WTC11 (cell line): ENCODE results near the gene CFAP119. TPM values are rescaled to one million over a fixed set of nuclear protein-coding genes. Genes with fewer than 3 reads are reported as not detected.

Experiments used
- ATAC-seq: fragments of 200-7000 bp; cut with Tn5 transposase; 2 replicates; pipeline ENCODE4 v1.10.0; 2021; ENCODE audit warnings: mild to moderate bottlenecking, moderate library complexity
- CTCF ChIA-PET: fragments of 300-600 bp; sonication (Branson Sonifier 250); formaldehyde crosslinking; loops from one replicate; lab custom pipeline; 2021; ENCODE audit warnings: antibody characterized with exemption; lab: Charles Lee
- POLR2A ChIA-PET: fragments of 350-600 bp; sonication (Branson Sonifier 250); formaldehyde crosslinking; loops from one replicate; lab custom pipeline; 2021; ENCODE audit warnings: antibody characterized with exemption; lab: Charles Lee
- DNase-seq: peaks from one replicate; pipeline ENCODE4 v3.0.0; 2021; ENCODE audit warnings: low spot score
- H3K27ac Mint-ChIP-seq: 2 replicates; pipeline ENCODE4 v1.8.0; 2021; ENCODE audit warnings: mixed read lengths
- H3K27me3 Mint-ChIP-seq: 2 replicates; pipeline ENCODE4 v1.8.0; 2021; ENCODE audit warnings: low read depth, mild to moderate bottlenecking, moderate library complexity, mixed read lengths
- H3K36me3 Mint-ChIP-seq: 2 replicates; pipeline ENCODE4 v1.8.0; 2021; ENCODE audit warnings: mixed read lengths
- H3K4me1 Mint-ChIP-seq: 2 replicates; pipeline ENCODE4 v1.8.0; 2022; ENCODE audit warnings: mixed read lengths
- H3K4me3 Mint-ChIP-seq: 2 replicates; pipeline ENCODE4 v1.8.0; 2021; ENCODE audit warnings: mild to moderate bottlenecking, moderate library complexity, mixed read lengths
- H3K9me3 Mint-ChIP-seq: 2 replicates; pipeline ENCODE4 v1.8.0; 2021; ENCODE audit warnings: mixed read lengths
- CREB1 ChIP-seq: sonication (generic); formaldehyde crosslinking; IDR thresholded peaks from 2 replicates; pipeline ENCODE4 v1.8.0; 2023; ENCODE audit warnings: mild to moderate bottlenecking, missing genetic modification reagents
- FOXP1 ChIP-seq: sonication (generic); formaldehyde crosslinking; IDR thresholded peaks from 2 replicates; pipeline ENCODE4 v1.8.0; 2022; ENCODE audit warnings: missing genetic modification reagents, mild to moderate bottlenecking, moderate library complexity, borderline replicate concordance
- JUN ChIP-seq: sonication (generic); formaldehyde crosslinking; IDR thresholded peaks from 2 replicates; pipeline ENCODE4 v1.8.0; 2023; ENCODE audit warnings: mild to moderate bottlenecking, missing genetic modification reagents
- NFATC4 ChIP-seq: fragments of 250-450 bp; sonication (Bioruptor Pico); IDR thresholded peaks from 2 replicates; pipeline ENCODE4 v1.9.0; 2021; ENCODE audit warnings: mild to moderate bottlenecking
- NR1H2 ChIP-seq: sonication (generic); formaldehyde crosslinking; IDR thresholded peaks from 2 replicates; pipeline ENCODE4 v1.9.0; 2021; ENCODE audit warnings: mild to moderate bottlenecking, moderate library complexity, missing genetic modification reagents
- OVOL2 ChIP-seq: fragments of 250-450 bp; sonication (Bioruptor Pico); IDR thresholded peaks from 2 replicates; pipeline ENCODE4 v1.9.0; 2021; ENCODE audit warnings: mild to moderate bottlenecking, borderline replicate concordance
- SMAD4 ChIP-seq: sonication (generic); formaldehyde crosslinking; IDR thresholded peaks from 2 replicates; pipeline ENCODE4 v1.8.0; 2022; ENCODE audit warnings: mild to moderate bottlenecking, missing genetic modification reagents
- ZBTB21 ChIP-seq: sonication (generic); formaldehyde crosslinking; IDR thresholded peaks from 2 replicates; pipeline ENCODE4 v1.8.1; 2023; ENCODE audit warnings: mild to moderate bottlenecking, missing genetic modification reagents, borderline replicate concordance
- ZNF138 ChIP-seq: sonication (generic); formaldehyde crosslinking; conservative IDR thresholded peaks from 2 replicates; pipeline ENCODE4 v1.8.1; 2022; ENCODE audit warnings: mild to moderate bottlenecking, moderate library complexity, missing genetic modification reagents
- ZNF219 ChIP-seq: sonication (generic); formaldehyde crosslinking; IDR thresholded peaks from 2 replicates; pipeline ENCODE4 v1.8.0; 2023; ENCODE audit warnings: missing genetic modification reagents, mild to moderate bottlenecking, borderline replicate concordance
- ZNF396 ChIP-seq: fragments of 250-450 bp; sonication (Bioruptor Pico); IDR thresholded peaks from 2 replicates; pipeline ENCODE4 v1.8.0; 2021; ENCODE audit warnings: mild to moderate bottlenecking, moderate library complexity, borderline replicate concordance
- total RNA-seq: library from RNA; stranded (reverse); gene quantifications from 3 replicates; pipeline ENCODE4 v1.2.3, GENCODE V29; 2021
- TF ChIP-seq, protein P1 (sequence below): sonication (generic); formaldehyde crosslinking; IDR thresholded peaks from 2 replicates; pipeline ENCODE4 v1.8.0; 2023; ENCODE audit warnings: missing genetic modification reagents, mild to moderate bottlenecking, borderline replicate concordance
- TF ChIP-seq, protein P2 (sequence below): sonication (generic); formaldehyde crosslinking; IDR thresholded peaks from 2 replicates; pipeline ENCODE4 v1.8.0; 2022; ENCODE audit warnings: mild to moderate bottlenecking, missing genetic modification reagents
- TF ChIP-seq, protein P3 (sequence below): sonication (generic); formaldehyde crosslinking; IDR thresholded peaks from 2 replicates; pipeline ENCODE4 v1.8.1; 2023; ENCODE audit warnings: mild to moderate bottlenecking, missing genetic modification reagents, borderline replicate concordance
- TF ChIP-seq, protein P4 (sequence below): sonication (generic); formaldehyde crosslinking; IDR thresholded peaks from 2 replicates; pipeline ENCODE4 v1.8.1; 2023; ENCODE audit warnings: mild to moderate bottlenecking, moderate library complexity, missing genetic modification reagents

Gene CFAP119
- total RNA-seq, 1 experiment from 2014 or later, result 6.6 TPM

DNA sequence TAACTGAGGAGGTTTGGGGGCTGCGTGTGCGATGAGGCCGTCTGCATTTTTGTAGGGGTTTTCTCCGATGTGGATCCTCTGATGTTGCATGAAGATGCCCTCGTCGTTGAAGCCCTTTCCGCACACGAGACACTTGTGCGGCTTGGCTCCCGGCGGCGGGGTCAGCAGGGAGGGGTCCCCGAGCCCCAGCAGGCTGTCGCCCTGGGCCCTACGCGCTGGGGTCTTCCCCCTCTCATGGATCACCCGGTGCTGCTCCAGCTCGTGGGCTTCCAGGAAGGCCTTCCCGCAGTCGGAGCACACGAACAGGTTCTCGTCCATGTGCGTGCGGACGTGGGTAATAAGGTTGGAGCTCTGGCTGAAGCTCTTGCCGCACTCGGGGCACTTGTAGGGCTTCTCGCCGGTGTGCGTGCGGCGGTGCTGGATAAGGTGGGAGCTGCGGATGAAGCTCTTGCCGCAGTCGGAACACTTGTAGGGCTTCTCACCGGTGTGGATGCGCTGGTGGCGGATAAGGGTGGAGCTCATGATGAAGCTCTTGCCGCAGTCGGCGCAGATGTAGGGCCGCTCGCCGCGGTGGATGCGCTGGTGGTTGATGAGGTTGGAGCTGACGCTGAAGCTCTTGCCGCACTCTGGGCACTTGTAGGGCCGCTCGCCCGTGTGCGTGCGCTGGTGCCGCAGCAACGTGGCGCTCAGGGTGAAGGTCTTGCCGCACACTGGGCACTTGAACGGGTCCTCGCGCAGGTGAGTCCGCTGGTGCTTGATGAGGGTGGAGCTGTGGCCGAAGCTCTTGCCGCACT lies 20.8 kb upstream of the CFAP119 start (continued):
- TF ChIP-seq, protein P1, sequence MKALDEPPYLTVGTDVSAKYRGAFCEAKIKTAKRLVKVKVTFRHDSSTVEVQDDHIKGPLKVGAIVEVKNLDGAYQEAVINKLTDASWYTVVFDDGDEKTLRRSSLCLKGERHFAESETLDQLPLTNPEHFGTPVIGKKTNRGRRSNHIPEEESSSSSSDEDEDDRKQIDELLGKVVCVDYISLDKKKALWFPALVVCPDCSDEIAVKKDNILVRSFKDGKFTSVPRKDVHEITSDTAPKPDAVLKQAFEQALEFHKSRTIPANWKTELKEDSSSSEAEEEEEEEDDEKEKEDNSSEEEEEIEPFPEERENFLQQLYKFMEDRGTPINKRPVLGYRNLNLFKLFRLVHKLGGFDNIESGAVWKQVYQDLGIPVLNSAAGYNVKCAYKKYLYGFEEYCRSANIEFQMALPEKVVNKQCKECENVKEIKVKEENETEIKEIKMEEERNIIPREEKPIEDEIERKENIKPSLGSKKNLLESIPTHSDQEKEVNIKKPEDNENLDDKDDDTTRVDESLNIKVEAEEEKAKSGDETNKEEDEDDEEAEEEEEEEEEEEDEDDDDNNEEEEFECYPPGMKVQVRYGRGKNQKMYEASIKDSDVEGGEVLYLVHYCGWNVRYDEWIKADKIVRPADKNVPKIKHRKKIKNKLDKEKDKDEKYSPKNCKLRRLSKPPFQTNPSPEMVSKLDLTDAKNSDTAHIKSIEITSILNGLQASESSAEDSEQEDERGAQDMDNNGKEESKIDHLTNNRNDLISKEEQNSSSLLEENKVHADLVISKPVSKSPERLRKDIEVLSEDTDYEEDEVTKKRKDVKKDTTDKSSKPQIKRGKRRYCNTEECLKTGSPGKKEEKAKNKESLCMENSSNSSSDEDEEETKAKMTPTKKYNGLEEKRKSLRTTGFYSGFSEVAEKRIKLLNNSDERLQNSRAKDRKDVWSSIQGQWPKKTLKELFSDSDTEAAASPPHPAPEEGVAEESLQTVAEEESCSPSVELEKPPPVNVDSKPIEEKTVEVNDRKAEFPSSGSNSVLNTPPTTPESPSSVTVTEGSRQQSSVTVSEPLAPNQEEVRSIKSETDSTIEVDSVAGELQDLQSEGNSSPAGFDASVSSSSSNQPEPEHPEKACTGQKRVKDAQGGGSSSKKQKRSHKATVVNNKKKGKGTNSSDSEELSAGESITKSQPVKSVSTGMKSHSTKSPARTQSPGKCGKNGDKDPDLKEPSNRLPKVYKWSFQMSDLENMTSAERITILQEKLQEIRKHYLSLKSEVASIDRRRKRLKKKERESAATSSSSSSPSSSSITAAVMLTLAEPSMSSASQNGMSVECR, result no peak
- no peak for TF ChIP-seq CREB1 (CRISPR knock-in tag)
- TF ChIP-seq, protein P2, sequence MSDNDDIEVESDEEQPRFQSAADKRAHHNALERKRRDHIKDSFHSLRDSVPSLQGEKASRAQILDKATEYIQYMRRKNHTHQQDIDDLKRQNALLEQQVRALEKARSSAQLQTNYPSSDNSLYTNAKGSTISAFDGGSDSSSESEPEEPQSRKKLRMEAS, result no peak
- no peak for TF ChIP-seq ZBTB21 (CRISPR knock-in tag)
- TF ChIP-seq JUN (CRISPR knock-in tag), result no peak
- no peak for TF ChIP-seq ZNF138 (CRISPR knock-in tag)
- TF ChIP-seq OVOL2 (CRISPR knock-in tag), result no peak
- TF ChIP-seq, protein P3, sequence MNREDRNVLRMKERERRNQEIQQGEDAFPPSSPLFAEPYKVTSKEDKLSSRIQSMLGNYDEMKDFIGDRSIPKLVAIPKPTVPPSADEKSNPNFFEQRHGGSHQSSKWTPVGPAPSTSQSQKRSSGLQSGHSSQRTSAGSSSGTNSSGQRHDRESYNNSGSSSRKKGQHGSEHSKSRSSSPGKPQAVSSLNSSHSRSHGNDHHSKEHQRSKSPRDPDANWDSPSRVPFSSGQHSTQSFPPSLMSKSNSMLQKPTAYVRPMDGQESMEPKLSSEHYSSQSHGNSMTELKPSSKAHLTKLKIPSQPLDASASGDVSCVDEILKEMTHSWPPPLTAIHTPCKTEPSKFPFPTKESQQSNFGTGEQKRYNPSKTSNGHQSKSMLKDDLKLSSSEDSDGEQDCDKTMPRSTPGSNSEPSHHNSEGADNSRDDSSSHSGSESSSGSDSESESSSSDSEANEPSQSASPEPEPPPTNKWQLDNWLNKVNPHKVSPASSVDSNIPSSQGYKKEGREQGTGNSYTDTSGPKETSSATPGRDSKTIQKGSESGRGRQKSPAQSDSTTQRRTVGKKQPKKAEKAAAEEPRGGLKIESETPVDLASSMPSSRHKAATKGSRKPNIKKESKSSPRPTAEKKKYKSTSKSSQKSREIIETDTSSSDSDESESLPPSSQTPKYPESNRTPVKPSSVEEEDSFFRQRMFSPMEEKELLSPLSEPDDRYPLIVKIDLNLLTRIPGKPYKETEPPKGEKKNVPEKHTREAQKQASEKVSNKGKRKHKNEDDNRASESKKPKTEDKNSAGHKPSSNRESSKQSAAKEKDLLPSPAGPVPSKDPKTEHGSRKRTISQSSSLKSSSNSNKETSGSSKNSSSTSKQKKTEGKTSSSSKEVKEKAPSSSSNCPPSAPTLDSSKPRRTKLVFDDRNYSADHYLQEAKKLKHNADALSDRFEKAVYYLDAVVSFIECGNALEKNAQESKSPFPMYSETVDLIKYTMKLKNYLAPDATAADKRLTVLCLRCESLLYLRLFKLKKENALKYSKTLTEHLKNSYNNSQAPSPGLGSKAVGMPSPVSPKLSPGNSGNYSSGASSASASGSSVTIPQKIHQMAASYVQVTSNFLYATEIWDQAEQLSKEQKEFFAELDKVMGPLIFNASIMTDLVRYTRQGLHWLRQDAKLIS (CRISPR knock-in tag), result no peak
- TF ChIP-seq ZNF396, result no peak

DNA sequence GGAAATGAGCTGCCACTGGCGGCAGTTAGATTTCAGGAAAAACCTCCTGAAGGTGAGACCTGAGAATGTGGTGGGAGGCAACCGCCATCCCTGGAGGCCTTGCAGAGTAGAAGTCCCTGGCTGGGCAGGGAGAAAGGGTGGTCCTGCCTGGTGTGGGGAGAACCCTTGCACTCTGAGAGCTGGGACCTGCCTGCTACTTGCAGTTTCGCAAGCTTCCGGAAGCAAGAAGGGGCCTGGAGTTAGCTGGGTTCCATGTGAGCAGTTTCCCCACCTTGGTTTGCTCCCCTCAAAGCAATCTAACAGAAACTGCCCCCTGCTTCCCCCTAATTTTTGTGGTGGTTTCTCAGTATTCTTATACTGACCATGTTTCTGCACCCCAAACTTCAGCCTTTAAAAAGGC lies 18.7 kb upstream of the CFAP119 start:
- DNase-seq (no peak), ATAC-seq (no peak)
- no peak for TF ChIP-seq FOXP1
- no peak for TF ChIP-seq ZNF219 (CRISPR knock-in tag)
- no peak for TF ChIP-seq NFATC4 (CRISPR knock-in tag)
- TF ChIP-seq NR1H2 (CRISPR knock-in tag), result no peak
- TF ChIP-seq, protein P4, sequence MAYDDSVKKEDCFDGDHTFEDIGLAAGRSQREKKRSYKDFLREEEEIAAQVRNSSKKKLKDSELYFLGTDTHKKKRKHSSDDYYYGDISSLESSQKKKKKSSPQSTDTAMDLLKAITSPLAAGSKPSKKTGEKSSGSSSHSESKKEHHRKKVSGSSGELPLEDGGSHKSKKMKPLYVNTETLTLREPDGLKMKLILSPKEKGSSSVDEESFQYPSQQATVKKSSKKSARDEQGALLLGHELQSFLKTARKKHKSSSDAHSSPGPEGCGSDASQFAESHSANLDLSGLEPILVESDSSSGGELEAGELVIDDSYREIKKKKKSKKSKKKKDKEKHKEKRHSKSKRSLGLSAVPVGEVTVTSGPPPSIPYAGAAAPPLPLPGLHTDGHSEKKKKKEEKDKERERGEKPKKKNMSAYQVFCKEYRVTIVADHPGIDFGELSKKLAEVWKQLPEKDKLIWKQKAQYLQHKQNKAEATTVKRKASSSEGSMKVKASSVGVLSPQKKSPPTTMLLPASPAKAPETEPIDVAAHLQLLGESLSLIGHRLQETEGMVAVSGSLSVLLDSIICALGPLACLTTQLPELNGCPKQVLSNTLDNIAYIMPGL (CRISPR knock-in tag), result no peak
- no peak for TF ChIP-seq SMAD4
- Mint-ChIP-seq H3K4me1 (peaks cover 30% of the 10 kb centered on the region), H3K36me3 (peaks cover 14% of the 10 kb centered on the region), H3K27ac (no peak overlapping the region), H3K4me3 (no peak overlapping the region), H3K9me3 (no peaks in the 10 kb centered on the region), H3K27me3 (no peaks in the 10 kb centered on the region; the same call in 1 of the 2 replicates)
- ChIA-PET CTCF (no interaction called here), POLR2A (no interaction called here)
